K562 (cell line): ENCODE data around the gene MSH4. TPM values are rescaled to one million over a fixed set of nuclear protein-coding genes. Genes with fewer than 3 reads are reported as not detected.

ENCODE experiments used
- BCOR ChIP-seq: fragments of 450-650 bp; IDR thresholded peaks from 2 replicates; pipeline ENCODE4 v1.6.1; 2016
- BMI1 ChIP-seq: fragments of 150-350 bp; IDR thresholded peaks from 2 replicates; pipeline ENCODE4 v1.6.1; 2014; ENCODE audit warnings: low read length
- BRF2 ChIP-seq: IDR thresholded peaks from 3 replicates; pipeline ENCODE4 v1.6.1; 2011; ENCODE audit warnings: borderline replicate concordance, mild to moderate bottlenecking; ENCODE audit not compliant: insufficient read length, insufficient read depth
- CSDE1 ChIP-seq, 2 experiments: fragments of 450-650 bp; IDR thresholded peaks; 2 replicates each; pipeline ENCODE4 v1.6.1; 2016; ENCODE audit warnings: mild to moderate bottlenecking in 1 of 2
- ELF4 ChIP-seq: fragments of 450-650 bp; formaldehyde crosslinking; IDR thresholded peaks from 2 replicates; pipeline ENCODE4 v1.4.0; 2022; ENCODE audit warnings: missing genetic modification characterization
- ERF ChIP-seq: fragments of 450-650 bp; formaldehyde crosslinking; IDR thresholded peaks from 2 replicates; pipeline ENCODE4 v1.4.0; 2020; ENCODE audit warnings: mild to moderate bottlenecking, mixed read lengths
- FOXO4 ChIP-seq: fragments of 450-650 bp; formaldehyde crosslinking; IDR thresholded peaks from 2 replicates; pipeline ENCODE4 v1.4.0; 2020; ENCODE audit warnings: mild to moderate bottlenecking, moderate library complexity
- FOXP4 ChIP-seq: sonication (generic); formaldehyde crosslinking; IDR thresholded peaks from 2 replicates; pipeline ENCODE4 v1.8.0; 2022; ENCODE audit warnings: mild to moderate bottlenecking, missing genetic modification reagents, borderline replicate concordance
- KDM2B ChIP-seq: fragments of 250-450 bp; sonication (Bioruptor Pico); IDR thresholded peaks from 2 replicates; pipeline ENCODE4 v1.8.0; 2021; ENCODE audit warnings: mild to moderate bottlenecking, moderate library complexity
- NKRF ChIP-seq: fragments of 450-650 bp; IDR thresholded peaks from 2 replicates; pipeline ENCODE4 v1.6.1; 2016; ENCODE audit warnings: borderline replicate concordance
- NR1H2 ChIP-seq: sonication (generic); formaldehyde crosslinking; IDR thresholded peaks from 2 replicates; pipeline ENCODE4 v1.4.0; 2020; ENCODE audit warnings: mild to moderate bottlenecking, missing genetic modification reagents
- PHB2 ChIP-seq: fragments of 450-650 bp; IDR thresholded peaks from 2 replicates; pipeline ENCODE4 v1.6.1; 2017; ENCODE audit warnings: low read depth
- RBM25 ChIP-seq: fragments of 200-400 bp; formaldehyde crosslinking; IDR thresholded peaks from 2 replicates; pipeline ENCODE4 v1.6.1; 2018; ENCODE audit warnings: low read length, low read depth, moderate library complexity; ENCODE audit not compliant: severe bottlenecking
- SAFB2 ChIP-seq: fragments of 200-400 bp; formaldehyde crosslinking; IDR thresholded peaks from 2 replicates; pipeline ENCODE4 v1.6.1; 2018; ENCODE audit warnings: borderline replicate concordance, low read length, low read depth, moderate library complexity; ENCODE audit not compliant: severe bottlenecking
- THRAP3 ChIP-seq: fragments of 450-650 bp; IDR thresholded peaks from 2 replicates; pipeline ENCODE4 v1.6.1; 2016; ENCODE audit warnings: mild to moderate bottlenecking, inconsistent platforms, borderline replicate concordance
- ZNF280A ChIP-seq: fragments of 450-650 bp; IDR thresholded peaks from 2 replicates; pipeline ENCODE4 v1.6.1; 2018; ENCODE audit warnings: mild to moderate bottlenecking, low read depth; ENCODE audit not compliant: partially characterized antibody
- ZNF561 ChIP-seq: fragments of 450-650 bp; formaldehyde crosslinking; conservative IDR thresholded peaks from 2 replicates; pipeline ENCODE4 v1.4.0; 2020; ENCODE audit warnings: mild to moderate bottlenecking, moderate library complexity
- ZNF699 ChIP-seq: fragments of 250-450 bp; sonication (Bioruptor Pico); IDR thresholded peaks from 2 replicates; pipeline ENCODE4 v1.8.0; 2021; ENCODE audit warnings: mild to moderate bottlenecking, moderate library complexity; ENCODE audit not compliant: insufficient replicate concordance
- ZSCAN32 ChIP-seq: fragments of 450-650 bp; formaldehyde crosslinking; IDR thresholded peaks from 2 replicates; pipeline ENCODE4 v1.4.0; 2020; ENCODE audit warnings: mild to moderate bottlenecking, moderate library complexity
- polyA plus RNA-seq, 8 experiments: library from polyadenylated mRNA; depleted of rRNA in 4 of 8; stranded (reverse) in 5 of 8; unstranded in 3 of 8; fragments of >200 nt; fragmentation: Nextera tagmentation in 2 of 8; fragmentation: Illumina TruSeq in 1 of 8; extraction: Ambion mirVana in 2 of 8; extraction: Trizol in 1 of 8; gene quantifications; 2 replicates each; pipeline versions ENCODE4 v1.2.1 to v1.2.3, GENCODE V29; 2011 to 2014; ENCODE audit warnings: inconsistent platforms in 1 of 8, missing spikeins in 1 of 8
- total RNA-seq, 7 experiments: library from RNA; depleted of rRNA in 6 of 7; stranded (reverse); fragments of >200 nt in 6 of 7; fragmentation: Illumina TruSeq in 2 of 7; extraction: Trizol in 2 of 7; gene quantifications; 2 replicates each; pipeline versions ENCODE4 v1.2.1 to v1.2.3, GENCODE V29; 2011 to 2021; ENCODE audit warnings: low replicate concordance in 1 of 7

The MSH4 gene
- total and polyA plus RNA-seq, 9 of the 15 experiments (the other 6 are each of a cell fraction or from before 2014, with no cell fraction given), result 0.04 to 0.18 (median 0.12) TPM; not detected in 4

- TF ChIP-seq ZSCAN32 (CRISPR knock-in tag), result no peak
- no peak for TF ChIP-seq RBM25
- TF ChIP-seq CSDE1 (IDR thresholded peaks at IDR 0.05), result no peak
- TF ChIP-seq ERF (CRISPR knock-in tag), result no peak
- TF ChIP-seq ZNF280A, result no peak
- TF ChIP-seq PHB2, result no peak
- TF ChIP-seq KDM2B (CRISPR knock-in tag), result 0 out of 2 replicates have a peak, but pooled peaks have one; percentile 48
- no peak for TF ChIP-seq FOXP4 (CRISPR knock-in tag)
- no peak for TF ChIP-seq SAFB2
- TF ChIP-seq ELF4 (CRISPR knock-in tag), result 0 out of 2 replicates have a peak, but pooled peaks have one; percentile 36
- no peak for TF ChIP-seq BCOR
- no peak for TF ChIP-seq NR1H2 (CRISPR knock-in tag)
- no peak for TF ChIP-seq ZNF561 (CRISPR knock-in tag)
- no peak for TF ChIP-seq BRF2
- no peak for TF ChIP-seq BMI1
- TF ChIP-seq THRAP3, result no peak
- TF ChIP-seq NKRF, result no peak
- TF ChIP-seq ZNF699 (CRISPR knock-in tag), result no peak
- TF ChIP-seq FOXO4, result no peak
These were observed 10.5 kb upstream of the MSH4 start, which contains the start of gene RABGGTB (continued) for GRCh38 chr1:75785983-75786853.
